CD4-positive, alpha-beta T cell (primary cell): ENCODE results near the gene MCHR1. TPM values are rescaled to one million over a fixed set of nuclear protein-coding genes. Genes with fewer than 3 reads are reported as not detected.

Experiments
- ATAC-seq: fragments of 200-7000 bp; cut with Tn5 transposase; one replicate; pipeline ENCODE4 v1.10.0; 2022; ENCODE audit warnings: mild to moderate bottlenecking; ENCODE audit not compliant: poor library complexity
- CTCF ChIA-PET: fragments of 350-600 bp; sonication (Branson Sonifier 250); formaldehyde crosslinking; loops from one replicate; lab custom pipeline; 2021; ENCODE audit warnings: antibody characterized with exemption, inconsistent platforms; lab: Charles Lee
- POLR2A ChIA-PET: fragments of 350-600 bp; sonication (Branson Sonifier 250); formaldehyde crosslinking; loops from one replicate; lab custom pipeline; 2021; ENCODE audit warnings: antibody characterized with exemption, inconsistent platforms; lab: Charles Lee
- DNase-seq, 14 experiments: peaks; one replicate each; pipeline ENCODE4 v3.0.0-alpha.2; 2013 to 2020; ENCODE audit warnings: mixed read lengths in 2 of 14
- H3K27ac ChIP-seq, 2 donors: one replicate each; pipeline versions ENCODE4 v1.5.1 to v1.7.0; 2013; ENCODE audit warnings: low read length in 2 of 2, low read depth in 1 of 2, mild to moderate bottlenecking in 1 of 2
- H3K27me3 ChIP-seq, 2 experiments: 1 replicate in 1 of 2; 2 replicates in 1 of 2; pipeline versions ENCODE4 v1.6.1 to v1.7.0; 2013; ENCODE audit warnings: low read length in 2 of 2, control low read depth in 1 of 2, mild to moderate bottlenecking in 1 of 2, moderate library complexity in 1 of 2; ENCODE audit not compliant: insufficient read depth in 2 of 2, control insufficient read depth in 1 of 2
- H3K36me3 ChIP-seq: one replicate; pipeline ENCODE4 v1.6.1; 2013; ENCODE audit warnings: low read length, control low read depth; ENCODE audit not compliant: insufficient read depth
- H3K4me1 ChIP-seq: one replicate; pipeline ENCODE4 v1.6.1; 2013; ENCODE audit warnings: low read length, control low read depth; ENCODE audit not compliant: insufficient read depth
- H3K4me3 ChIP-seq: one replicate; pipeline ENCODE4 v1.5.1; 2013; ENCODE audit warnings: mild to moderate bottlenecking, low read length, moderate library complexity
- H3K9me3 ChIP-seq, 2 experiments: 1 replicate in 1 of 2; 2 replicates in 1 of 2; pipeline versions ENCODE4 v1.6.1 to v1.7.0; 2013; ENCODE audit warnings: low read length in 2 of 2, mild to moderate bottlenecking in 2 of 2, control low read depth in 1 of 2, moderate library complexity in 1 of 2; ENCODE audit not compliant: control insufficient read depth in 1 of 2, insufficient read depth in 1 of 2
- H3K27ac Mint-ChIP-seq: one replicate; pipeline ENCODE4 v1.8.0; 2020; ENCODE audit warnings: mixed read lengths
- H3K27me3 Mint-ChIP-seq: one replicate; pipeline ENCODE4 v1.8.0; 2021; ENCODE audit warnings: mixed read lengths
- H3K36me3 Mint-ChIP-seq: one replicate; pipeline ENCODE4 v1.8.0; 2021; ENCODE audit warnings: low read depth, mixed read lengths
- H3K4me1 Mint-ChIP-seq: one replicate; pipeline ENCODE4 v1.8.0; 2021; ENCODE audit warnings: low read depth, mixed read lengths
- H3K4me3 Mint-ChIP-seq: one replicate; pipeline ENCODE4 v1.8.0; 2020; ENCODE audit warnings: mild to moderate bottlenecking, mixed read lengths
- H3K9me3 Mint-ChIP-seq: one replicate; pipeline ENCODE4 v1.8.0; 2020; ENCODE audit warnings: mixed read lengths
- CTCF ChIP-seq: fragments of 200-600 bp; IDR thresholded peaks from one replicate; pipeline ENCODE4 v1.8.0; 2022; ENCODE audit warnings: antibody characterized with exemption, mild to moderate bottlenecking
- intact Hi-C, 2 experiments: fragments of 100-400 bp; cut with DNase I in 1 of 2; cut with micrococcal nuclease in 1 of 2; formaldehyde crosslinking; loops; one replicate each; pipeline versions ENCODE4 v1.15.1 to v1.9.0; 2023 to 2025; cut with DNase I, micrococcal nuclease
- total RNA-seq, 174 experiments: library from RNA in 2 of 174; stranded (reverse) in 2 of 174; gene quantifications; one replicate each; pipeline ENCODE4 v1.2.3 and lab custom pipeline; 2021 to 2026

Gene MCHR1
- total RNA-seq, 2 experiments from 2014 or later: not detected

- Mint-ChIP-seq H3K4me1 (peaks cover 13% of the 10 kb centered on the region), H3K27me3 (peaks cover 26% of the 10 kb centered on the region), H3K9me3 (no peaks in the 10 kb centered on the region), H3K4me3 (no peak overlapping the region), H3K36me3 (no peaks in the 10 kb centered on the region), H3K27ac (no peak overlapping the region)
- ChIA-PET POLR2A (no interaction called here), CTCF (no interaction called here)
- Histone ChIP-seq H3K9me3 (peaks cover 0 to 7% of the 10 kb centered on the region in 2 experiments), H3K27ac (no peak overlapping the region), H3K27me3 (peaks cover 0 to 18% of the 10 kb centered on the region in 2 experiments), H3K4me3 (no peak overlapping the region), H3K4me1 (peaks cover 18% of the 10 kb centered on the region), H3K36me3 (no peaks in the 10 kb centered on the region)
- no peak for TF ChIP-seq CTCF
- ATAC-seq: no peak
- DNase-seq: no peak
- intact Hi-C loops: no loop called here
These were observed 613 bp upstream of the MCHR1 start for GRCh38 chr22:40678493-40679248.

DNA sequence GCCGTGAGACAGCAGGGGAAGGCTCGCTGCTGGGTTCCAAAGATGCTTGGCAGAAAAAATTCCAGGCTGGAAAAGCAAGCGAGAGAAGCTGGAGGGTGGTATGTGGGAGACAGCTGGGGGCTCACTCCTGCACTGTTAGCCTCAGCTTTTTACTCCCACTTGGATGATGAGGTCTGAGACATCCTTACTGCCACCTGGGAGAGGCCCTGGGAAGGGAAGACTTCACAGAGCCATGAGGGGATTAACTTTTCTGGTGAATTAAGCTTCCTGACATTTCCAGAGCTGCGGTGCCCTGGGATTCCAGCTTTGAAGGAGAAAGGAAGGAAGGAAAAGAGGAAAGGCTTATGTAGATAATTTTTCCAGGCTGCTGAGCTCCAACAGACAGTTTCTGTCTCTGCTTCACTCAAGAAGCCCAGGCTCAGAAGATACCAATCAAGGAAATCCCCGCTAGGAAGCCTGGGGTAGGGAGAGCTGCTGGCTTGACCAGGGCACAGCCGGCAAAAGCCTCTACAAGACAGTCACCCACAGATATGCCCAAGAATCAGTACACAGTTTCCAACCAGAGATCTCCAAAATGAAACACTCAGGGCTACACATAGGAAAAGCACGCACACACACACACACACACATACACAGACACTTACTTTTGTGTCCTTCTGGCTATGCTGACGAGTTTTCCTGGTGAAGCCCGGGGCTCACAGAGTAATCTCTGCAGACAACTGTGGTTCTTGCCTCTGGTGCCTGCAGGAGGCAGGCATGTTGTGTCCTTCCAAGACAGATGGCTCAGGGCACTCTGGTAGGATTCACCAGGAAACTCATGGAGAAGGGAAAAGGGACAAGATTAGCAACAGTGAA, 907 bp downstream of the MCHR1 start:
- no peak for ATAC-seq

GRCh38 chr22:40680819-40681183, 1.5 kb downstream of the MCHR1 start:
- intact Hi-C loops: no loop called here

More for the DNA sequence above, 907 bp downstream of the MCHR1 start:
- no peaks in the 10 kb centered on the region for H3K36me3 Mint-ChIP-seq
- DNase-seq: no peak
- peaks cover 26% of the 10 kb centered on the region for H3K27me3 Mint-ChIP-seq
- peaks cover 14% of the 10 kb centered on the region for H3K4me1 Mint-ChIP-seq
- no peaks in the 10 kb centered on the region for H3K9me3 Mint-ChIP-seq
- H3K4me3 Mint-ChIP-seq: no peak overlapping the region
- no peak overlapping the region for H3K4me3 ChIP-seq
- peaks cover 29% of the 10 kb centered on the region for H3K4me1 ChIP-seq
- H3K9me3 ChIP-seq: peaks cover 0 to 7% of the 10 kb centered on the region in 2 experiments
- ChIA-PET POLR2A (interaction anchor here (1.2 kb wide), 1 partner anchor 44 kb away, joined by 4 read pairs; the partner anchor contains the start of gene MRTFA), CTCF (no interaction called here)
- no peak overlapping the region for H3K27ac Mint-ChIP-seq
- no peaks in the 10 kb centered on the region for H3K36me3 ChIP-seq
- H3K27ac ChIP-seq: no peak overlapping the region
- intact Hi-C loops: no loop called here
- H3K27me3 ChIP-seq: peaks cover 0 to 18% of the 10 kb centered on the region in 2 experiments
- no peak for TF ChIP-seq CTCF

More at GRCh38 chr22:40680819-40681183, 1.5 kb downstream of the MCHR1 start:
- no peak for ATAC-seq
- H3K27ac Mint-ChIP-seq: no peak overlapping the region
- H3K9me3 Mint-ChIP-seq: no peaks in the 10 kb centered on the region
- H3K4me1 Mint-ChIP-seq: peaks cover 18% of the 10 kb centered on the region
- Histone ChIP-seq H3K27me3 (peaks cover 0 to 18% of the 10 kb centered on the region in 2 experiments), H3K9me3 (peaks cover 0 to 7% of the 10 kb centered on the region in 2 experiments), H3K4me1 (peaks cover 29% of the 10 kb centered on the region), H3K36me3 (no peaks in the 10 kb centered on the region), H3K4me3 (no peak overlapping the region), H3K27ac (no peak overlapping the region)
- no peaks in the 10 kb centered on the region for H3K36me3 Mint-ChIP-seq
- no peak for DNase-seq
- ChIA-PET CTCF (no interaction called here), POLR2A (no interaction called here)
- TF ChIP-seq CTCF: no peak
- H3K4me3 Mint-ChIP-seq: no peak overlapping the region
- H3K27me3 Mint-ChIP-seq: peaks cover 26% of the 10 kb centered on the region
